ENCODE measurements around the gene FYN.

DNA sequence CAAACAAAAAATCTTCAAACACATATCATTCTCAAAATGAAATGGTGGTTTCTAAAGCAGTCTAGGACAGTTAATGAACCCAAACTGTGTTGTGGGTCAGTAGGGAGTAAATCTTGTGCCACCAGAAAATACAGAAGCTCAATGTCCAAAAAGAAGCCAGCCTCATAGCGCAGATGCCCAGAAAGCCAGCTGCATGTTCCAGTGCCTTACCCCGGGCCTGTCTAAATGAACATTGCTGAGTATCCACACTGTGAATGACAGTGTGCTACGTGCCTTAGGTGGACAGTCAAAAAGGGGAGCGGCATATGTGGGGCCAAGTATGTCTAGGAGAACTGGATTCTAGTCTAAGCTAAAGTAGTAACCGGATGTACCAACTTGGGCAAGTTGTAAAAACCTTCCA lies 10.9 kb downstream of the FYN start:
- TF ChIP-seq POLR2A (IDR thresholded peaks at IDR 0.05; ENCODE audit: borderline replicate concordance, extremely low read depth, insufficient read depth, insufficient read length), result no peak
- TF ChIP-seq CEBPB (IDR thresholded peaks at IDR 0.05; ENCODE audit: low read depth), result no peak
- TF ChIP-seq, protein P1, sequence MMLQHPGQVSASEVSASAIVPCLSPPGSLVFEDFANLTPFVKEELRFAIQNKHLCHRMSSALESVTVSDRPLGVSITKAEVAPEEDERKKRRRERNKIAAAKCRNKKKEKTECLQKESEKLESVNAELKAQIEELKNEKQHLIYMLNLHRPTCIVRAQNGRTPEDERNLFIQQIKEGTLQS (IDR thresholded peaks at IDR 0.05), result no peak
- no peak for TF ChIP-seq ZNF274 (IDR thresholded peaks at IDR 0.05; ENCODE audit: low read depth, low read length)
- TF ChIP-seq, protein P2, sequence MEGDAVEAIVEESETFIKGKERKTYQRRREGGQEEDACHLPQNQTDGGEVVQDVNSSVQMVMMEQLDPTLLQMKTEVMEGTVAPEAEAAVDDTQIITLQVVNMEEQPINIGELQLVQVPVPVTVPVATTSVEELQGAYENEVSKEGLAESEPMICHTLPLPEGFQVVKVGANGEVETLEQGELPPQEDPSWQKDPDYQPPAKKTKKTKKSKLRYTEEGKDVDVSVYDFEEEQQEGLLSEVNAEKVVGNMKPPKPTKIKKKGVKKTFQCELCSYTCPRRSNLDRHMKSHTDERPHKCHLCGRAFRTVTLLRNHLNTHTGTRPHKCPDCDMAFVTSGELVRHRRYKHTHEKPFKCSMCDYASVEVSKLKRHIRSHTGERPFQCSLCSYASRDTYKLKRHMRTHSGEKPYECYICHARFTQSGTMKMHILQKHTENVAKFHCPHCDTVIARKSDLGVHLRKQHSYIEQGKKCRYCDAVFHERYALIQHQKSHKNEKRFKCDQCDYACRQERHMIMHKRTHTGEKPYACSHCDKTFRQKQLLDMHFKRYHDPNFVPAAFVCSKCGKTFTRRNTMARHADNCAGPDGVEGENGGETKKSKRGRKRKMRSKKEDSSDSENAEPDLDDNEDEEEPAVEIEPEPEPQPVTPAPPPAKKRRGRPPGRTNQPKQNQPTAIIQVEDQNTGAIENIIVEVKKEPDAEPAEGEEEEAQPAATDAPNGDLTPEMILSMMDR (IDR thresholded peaks at IDR 0.05 in 2 of 3, conservative IDR thresholded peaks at IDR 0.05 in 1 of 3; ENCODE audit: borderline replicate concordance in 1 of 3, insufficient read depth in 1 of 3, low read depth in 2 of 3, low read length in 2 of 3), result no peak
- TF ChIP-seq, protein P3, sequence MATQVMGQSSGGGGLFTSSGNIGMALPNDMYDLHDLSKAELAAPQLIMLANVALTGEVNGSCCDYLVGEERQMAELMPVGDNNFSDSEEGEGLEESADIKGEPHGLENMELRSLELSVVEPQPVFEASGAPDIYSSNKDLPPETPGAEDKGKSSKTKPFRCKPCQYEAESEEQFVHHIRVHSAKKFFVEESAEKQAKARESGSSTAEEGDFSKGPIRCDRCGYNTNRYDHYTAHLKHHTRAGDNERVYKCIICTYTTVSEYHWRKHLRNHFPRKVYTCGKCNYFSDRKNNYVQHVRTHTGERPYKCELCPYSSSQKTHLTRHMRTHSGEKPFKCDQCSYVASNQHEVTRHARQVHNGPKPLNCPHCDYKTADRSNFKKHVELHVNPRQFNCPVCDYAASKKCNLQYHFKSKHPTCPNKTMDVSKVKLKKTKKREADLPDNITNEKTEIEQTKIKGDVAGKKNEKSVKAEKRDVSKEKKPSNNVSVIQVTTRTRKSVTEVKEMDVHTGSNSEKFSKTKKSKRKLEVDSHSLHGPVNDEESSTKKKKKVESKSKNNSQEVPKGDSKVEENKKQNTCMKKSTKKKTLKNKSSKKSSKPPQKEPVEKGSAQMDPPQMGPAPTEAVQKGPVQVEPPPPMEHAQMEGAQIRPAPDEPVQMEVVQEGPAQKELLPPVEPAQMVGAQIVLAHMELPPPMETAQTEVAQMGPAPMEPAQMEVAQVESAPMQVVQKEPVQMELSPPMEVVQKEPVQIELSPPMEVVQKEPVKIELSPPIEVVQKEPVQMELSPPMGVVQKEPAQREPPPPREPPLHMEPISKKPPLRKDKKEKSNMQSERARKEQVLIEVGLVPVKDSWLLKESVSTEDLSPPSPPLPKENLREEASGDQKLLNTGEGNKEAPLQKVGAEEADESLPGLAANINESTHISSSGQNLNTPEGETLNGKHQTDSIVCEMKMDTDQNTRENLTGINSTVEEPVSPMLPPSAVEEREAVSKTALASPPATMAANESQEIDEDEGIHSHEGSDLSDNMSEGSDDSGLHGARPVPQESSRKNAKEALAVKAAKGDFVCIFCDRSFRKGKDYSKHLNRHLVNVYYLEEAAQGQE (IDR thresholded peaks at IDR 0.05; ENCODE audit: low read depth), result no peak
- TF ChIP-seq ELF1 (IDR thresholded peaks at IDR 0.05; ENCODE audit: borderline replicate concordance, low read depth), result no peak
- TF ChIP-seq JUND (IDR thresholded peaks at IDR 0.05), result no peak
- TF ChIP-seq TCF7L2 (IDR thresholded peaks at IDR 0.05; ENCODE audit: borderline replicate concordance, extremely low read depth, insufficient read depth, insufficient read length), result no peak
